Measurements from ENCODE around the gene CCDC182.
A peak's percentile ranks its signal among the peaks of the same experiment; 100 is the strongest.

CCDC182 gene

GRCh38 chr17:57746221-57746620, 1.1 kb upstream of the CCDC182 start:
- CTCF ChIA-PET: interaction anchor here (0.6 to 2.0 kb wide), 10 partner anchors 9 to 625 kb away, joined by 3 to 9 read pairs (median 4); no protein-coding TSS in a partner anchor
- H3K27ac ChIP-seq (ENCODE audit: insufficient read depth in 1 of 2, low read depth in 1 of 2, low read length in 2 of 2, poor library complexity in 1 of 2, severe bottlenecking in 2 of 2): no peak overlapping the region
- POLR2A ChIA-PET: no interaction called here
- H3K36me3 ChIP-seq (ENCODE audit: control insufficient read depth in 4 of 4, insufficient read depth in 4 of 4, low read length in 3 of 4): no peaks in the 10 kb centered on the region
- no peak overlapping the region for H3K4me3 ChIP-seq (ENCODE audit: control insufficient read depth in 1 of 7, extremely low read depth in 1 of 7, insufficient read depth in 4 of 7, low read depth in 2 of 7, low read length in 6 of 7)
- no peaks in the 10 kb centered on the region for H3K9me3 ChIP-seq (ENCODE audit: control extremely low read depth in 1 of 5, control insufficient read depth in 4 of 5, insufficient read depth in 2 of 5, low read depth in 1 of 5, low read length in 4 of 5)
- no peaks in the 10 kb centered on the region for H3K27me3 ChIP-seq (replicated peaks in 2 of 5; ENCODE audit: control insufficient read depth in 4 of 5, insufficient read depth in 5 of 5, low read length in 4 of 5)
- peaks cover 5 to 40% (median 22%) of the 10 kb centered on the region in 4 experiments for H3K4me1 ChIP-seq (ENCODE audit: control extremely low read depth in 1 of 4, control insufficient read depth in 4 of 4, insufficient read depth in 4 of 4, low read length in 3 of 4)
- DNase-seq: no peak

- ChIA-PET POLR2A (no interaction called here), CTCF (interaction anchor here (2.4 kb wide), 1 partner anchor 38 kb away, joined by 5 read pairs; no protein-coding TSS in a partner anchor)
- H3K4me1 ChIP-seq (ENCODE audit: control extremely low read depth in 1 of 4, control insufficient read depth in 4 of 4, insufficient read depth in 4 of 4, low read length in 3 of 4): peaks cover 1 to 23% (median 5%) of the 10 kb centered on the region in 4 experiments
- H3K36me3 ChIP-seq (ENCODE audit: control insufficient read depth in 4 of 4, insufficient read depth in 4 of 4, low read length in 3 of 4): no peaks in the 10 kb centered on the region
- no peaks in the 10 kb centered on the region for H3K27me3 ChIP-seq (replicated peaks in 2 of 5; ENCODE audit: control insufficient read depth in 4 of 5, insufficient read depth in 5 of 5, low read length in 4 of 5)
- H3K9me3 ChIP-seq (ENCODE audit: control extremely low read depth in 1 of 5, control insufficient read depth in 4 of 5, insufficient read depth in 2 of 5, low read depth in 1 of 5, low read length in 4 of 5): no peaks in the 10 kb centered on the region
- no peak overlapping the region for H3K4me3 ChIP-seq (ENCODE audit: control insufficient read depth in 1 of 7, extremely low read depth in 1 of 7, insufficient read depth in 4 of 7, low read depth in 2 of 7, low read length in 6 of 7)
- WGBS (ENCODE audit: insufficient coverage): 94% methylated on average over 25 of the region's 26 CpGs
- no peak for DNase-seq
- no peak overlapping the region for H3K27ac ChIP-seq (ENCODE audit: insufficient read depth in 1 of 2, low read depth in 1 of 2, low read length in 2 of 2, poor library complexity in 1 of 2, severe bottlenecking in 2 of 2)
Observed at GRCh38 chr17:57744195-57745170, 616 bp downstream of the CCDC182 start.

GRCh38 chr17:57740235-57740528, 4.9 kb downstream of the CCDC182 start:
- no peaks in the 10 kb centered on the region for H3K9me3 ChIP-seq (ENCODE audit: control extremely low read depth in 1 of 5, control insufficient read depth in 4 of 5, insufficient read depth in 2 of 5, low read depth in 1 of 5, low read length in 4 of 5)
- H3K4me3 ChIP-seq (ENCODE audit: control insufficient read depth in 1 of 7, extremely low read depth in 1 of 7, insufficient read depth in 4 of 7, low read depth in 2 of 7, low read length in 6 of 7): no peak overlapping the region
- 100% methylated on average over 1 of the region's 2 CpGs for WGBS (ENCODE audit: insufficient coverage)
- H3K27ac ChIP-seq (ENCODE audit: insufficient read depth in 1 of 2, low read depth in 1 of 2, low read length in 2 of 2, poor library complexity in 1 of 2, severe bottlenecking in 2 of 2): no peak overlapping the region
- DNase-seq: no peak
- peaks cover 0 to 4% (median 0%) of the 10 kb centered on the region in 4 experiments for H3K4me1 ChIP-seq (ENCODE audit: control extremely low read depth in 1 of 4, control insufficient read depth in 4 of 4, insufficient read depth in 4 of 4, low read length in 3 of 4)
- no peaks in the 10 kb centered on the region for H3K27me3 ChIP-seq (replicated peaks in 2 of 5; ENCODE audit: control insufficient read depth in 4 of 5, insufficient read depth in 5 of 5, low read length in 4 of 5)
- CTCF ChIA-PET: interaction anchor here (0.6 to 2.3 kb wide), 15 partner anchors 8 to 642 kb away, joined by 3 to 10 read pairs (median 4); no protein-coding TSS in a partner anchor
- no peaks in the 10 kb centered on the region for H3K36me3 ChIP-seq (ENCODE audit: control insufficient read depth in 4 of 4, insufficient read depth in 4 of 4, low read length in 3 of 4)
- POLR2A ChIA-PET: interaction anchor here (0.7 kb wide), 1 partner anchor 553 kb away, joined by 3 read pairs; no protein-coding TSS in a partner anchor

GRCh38 chr17:57739402-57740234, 5.5 kb downstream of the CCDC182 start:
- 100% methylated on average over 1 of the region's 1 CpG for WGBS (ENCODE audit: insufficient coverage)
- DNase-seq: peak; percentile 31 to 40 (median 33)
- ChIA-PET CTCF (interaction anchor here (0.6 to 2.3 kb wide), 13 partner anchors 7 to 618 kb away, joined by 3 to 10 read pairs (median 4); no protein-coding TSS in a partner anchor), POLR2A (interaction anchor here (0.7 kb wide), 1 partner anchor 553 kb away, joined by 3 read pairs; no protein-coding TSS in a partner anchor)
- no peak overlapping the region for H3K4me3 ChIP-seq (ENCODE audit: control insufficient read depth in 1 of 7, extremely low read depth in 1 of 7, insufficient read depth in 4 of 7, low read depth in 2 of 7, low read length in 6 of 7)
- H3K27me3 ChIP-seq (replicated peaks in 2 of 5; ENCODE audit: control insufficient read depth in 4 of 5, insufficient read depth in 5 of 5, low read length in 4 of 5): no peaks in the 10 kb centered on the region
- H3K27ac ChIP-seq (ENCODE audit: insufficient read depth in 1 of 2, low read depth in 1 of 2, low read length in 2 of 2, poor library complexity in 1 of 2, severe bottlenecking in 2 of 2): no peak overlapping the region
- peaks cover 0 to 1% (median 0%) of the 10 kb centered on the region in 4 experiments for H3K4me1 ChIP-seq (ENCODE audit: control extremely low read depth in 1 of 4, control insufficient read depth in 4 of 4, insufficient read depth in 4 of 4, low read length in 3 of 4)
- no peaks in the 10 kb centered on the region for H3K9me3 ChIP-seq (ENCODE audit: control extremely low read depth in 1 of 5, control insufficient read depth in 4 of 5, insufficient read depth in 2 of 5, low read depth in 1 of 5, low read length in 4 of 5)
- no peaks in the 10 kb centered on the region for H3K36me3 ChIP-seq (ENCODE audit: control insufficient read depth in 4 of 4, insufficient read depth in 4 of 4, low read length in 3 of 4)

GRCh38 chr17:57737450-57737849, 7.6 kb downstream of the CCDC182 start:
- Histone ChIP-seq H3K27me3 (replicated peaks in 2 of 5; ENCODE audit: control insufficient read depth in 4 of 5, insufficient read depth in 5 of 5, low read length in 4 of 5) (no peaks in the 10 kb centered on the region), H3K27ac (ENCODE audit: insufficient read depth in 1 of 2, low read depth in 1 of 2, low read length in 2 of 2, poor library complexity in 1 of 2, severe bottlenecking in 2 of 2) (no peak overlapping the region), H3K9me3 (ENCODE audit: control extremely low read depth in 1 of 5, control insufficient read depth in 4 of 5, insufficient read depth in 2 of 5, low read depth in 1 of 5, low read length in 4 of 5) (no peaks in the 10 kb centered on the region), H3K4me3 (ENCODE audit: control insufficient read depth in 1 of 7, extremely low read depth in 1 of 7, insufficient read depth in 4 of 7, low read depth in 2 of 7, low read length in 6 of 7) (no peak overlapping the region), H3K4me1 (ENCODE audit: control extremely low read depth in 1 of 4, control insufficient read depth in 4 of 4, insufficient read depth in 4 of 4, low read length in 3 of 4) (no peaks in the 10 kb centered on the region), H3K36me3 (ENCODE audit: control insufficient read depth in 4 of 4, insufficient read depth in 4 of 4, low read length in 3 of 4) (no peaks in the 10 kb centered on the region)
- ChIA-PET POLR2A (no interaction called here), CTCF (interaction anchor here (1.1 to 1.8 kb wide), 5 partner anchors 8 to 494 kb away, joined by 3 to 6 read pairs (median 5); no protein-coding TSS in a partner anchor)
- DNase-seq: no peak
- WGBS (ENCODE audit: insufficient coverage): 100% methylated on average over 3 of the region's 3 CpGs

GRCh38 chr17:57735707-57736106, 9.4 kb downstream of the CCDC182 start:
- H3K27me3 ChIP-seq (replicated peaks in 2 of 5; ENCODE audit: control insufficient read depth in 4 of 5, insufficient read depth in 5 of 5, low read length in 4 of 5): no peaks in the 10 kb centered on the region
- H3K4me1 ChIP-seq (ENCODE audit: control extremely low read depth in 1 of 4, control insufficient read depth in 4 of 4, insufficient read depth in 4 of 4, low read length in 3 of 4): no peaks in the 10 kb centered on the region
- H3K4me3 ChIP-seq (ENCODE audit: control insufficient read depth in 1 of 7, extremely low read depth in 1 of 7, insufficient read depth in 4 of 7, low read depth in 2 of 7, low read length in 6 of 7): no peak overlapping the region
- H3K9me3 ChIP-seq (ENCODE audit: control extremely low read depth in 1 of 5, control insufficient read depth in 4 of 5, insufficient read depth in 2 of 5, low read depth in 1 of 5, low read length in 4 of 5): no peaks in the 10 kb centered on the region
- 91% methylated on average over 6 of the region's 6 CpGs for WGBS (ENCODE audit: insufficient coverage)
- no peak overlapping the region for H3K27ac ChIP-seq (ENCODE audit: insufficient read depth in 1 of 2, low read depth in 1 of 2, low read length in 2 of 2, poor library complexity in 1 of 2, severe bottlenecking in 2 of 2)
- H3K36me3 ChIP-seq (ENCODE audit: control insufficient read depth in 4 of 4, insufficient read depth in 4 of 4, low read length in 3 of 4): no peaks in the 10 kb centered on the region
- ChIA-PET CTCF (no interaction called here), POLR2A (no interaction called here)
- DNase-seq: peak in 1 of 3 donors; percentile 12

Data from common myeloid progenitor, CD34-positive (primary cell).